Measurements from ENCODE around the gene MAS1L.

- TF ChIP-seq, protein P1, sequence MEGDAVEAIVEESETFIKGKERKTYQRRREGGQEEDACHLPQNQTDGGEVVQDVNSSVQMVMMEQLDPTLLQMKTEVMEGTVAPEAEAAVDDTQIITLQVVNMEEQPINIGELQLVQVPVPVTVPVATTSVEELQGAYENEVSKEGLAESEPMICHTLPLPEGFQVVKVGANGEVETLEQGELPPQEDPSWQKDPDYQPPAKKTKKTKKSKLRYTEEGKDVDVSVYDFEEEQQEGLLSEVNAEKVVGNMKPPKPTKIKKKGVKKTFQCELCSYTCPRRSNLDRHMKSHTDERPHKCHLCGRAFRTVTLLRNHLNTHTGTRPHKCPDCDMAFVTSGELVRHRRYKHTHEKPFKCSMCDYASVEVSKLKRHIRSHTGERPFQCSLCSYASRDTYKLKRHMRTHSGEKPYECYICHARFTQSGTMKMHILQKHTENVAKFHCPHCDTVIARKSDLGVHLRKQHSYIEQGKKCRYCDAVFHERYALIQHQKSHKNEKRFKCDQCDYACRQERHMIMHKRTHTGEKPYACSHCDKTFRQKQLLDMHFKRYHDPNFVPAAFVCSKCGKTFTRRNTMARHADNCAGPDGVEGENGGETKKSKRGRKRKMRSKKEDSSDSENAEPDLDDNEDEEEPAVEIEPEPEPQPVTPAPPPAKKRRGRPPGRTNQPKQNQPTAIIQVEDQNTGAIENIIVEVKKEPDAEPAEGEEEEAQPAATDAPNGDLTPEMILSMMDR (IDR thresholded peaks at IDR 0.05) = no peak
- TF ChIP-seq POLR2A (IDR thresholded peaks at IDR 0.05) (no peak), POLR2AphosphoS5 (IDR thresholded peaks at IDR 0.05) (no peak)
Observed at GRCh38 chr6:29529956-29530355, 42.2 kb upstream of the MAS1L start.

Data from breast epithelium (tissue), 3 donors.